ENCODE results near the gene RASAL3.
A peak's percentile ranks its signal among the peaks of the same experiment; 100 is the strongest.
"Not testable (repeated sequence)": the region's sequence is repeated elsewhere in the genome, so short reads cannot be mapped to it uniquely, and the experiment has no call there.

RASAL3 gene

GRCh38 chr19:15464394-15465385, at the start of gene RASAL3:
Gene RASAL3, minus strand, starts transcription at chr19:15464544. Its CDS starts 186 bp downstream, at chr19:15464358.
- peak; percentile 57 for DNase-seq

DNA sequence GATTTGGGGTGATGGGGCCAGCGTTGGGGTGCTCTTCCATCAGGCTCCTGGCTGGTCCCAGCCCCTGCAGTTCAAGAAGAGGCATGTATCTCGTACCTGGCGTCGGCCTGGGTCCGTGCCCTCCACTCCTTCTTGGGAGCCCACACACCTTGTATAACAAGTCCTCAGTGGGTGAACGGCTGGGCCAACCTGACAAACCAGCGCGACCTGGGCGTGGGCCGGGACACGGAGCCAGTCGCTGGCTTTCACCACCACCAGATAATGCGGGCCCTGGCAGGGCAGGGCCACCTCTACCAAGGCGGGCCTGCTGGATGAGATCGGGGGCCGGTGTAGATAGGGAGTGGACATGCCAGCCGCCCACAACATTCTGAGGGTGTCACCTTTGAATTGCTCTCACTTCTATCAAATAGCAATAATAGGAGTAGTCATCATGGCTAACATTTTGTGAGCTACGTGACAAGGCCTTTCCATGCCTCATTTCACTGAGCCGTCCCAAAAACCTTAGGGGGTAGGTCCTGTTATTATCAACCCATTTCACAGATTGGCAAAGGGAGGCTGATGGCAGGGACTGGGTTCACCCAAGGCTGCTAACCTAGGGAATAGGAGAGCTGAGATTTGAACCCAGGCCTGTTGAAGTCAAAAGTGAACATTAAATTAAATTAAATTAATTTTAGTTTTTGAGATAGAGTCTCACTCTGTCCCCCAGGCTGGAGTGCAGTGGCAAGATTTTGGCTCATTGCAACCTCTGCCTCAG, 47.5 kb upstream of the RASAL3 start:
- no peak for DNase-seq

DNA sequence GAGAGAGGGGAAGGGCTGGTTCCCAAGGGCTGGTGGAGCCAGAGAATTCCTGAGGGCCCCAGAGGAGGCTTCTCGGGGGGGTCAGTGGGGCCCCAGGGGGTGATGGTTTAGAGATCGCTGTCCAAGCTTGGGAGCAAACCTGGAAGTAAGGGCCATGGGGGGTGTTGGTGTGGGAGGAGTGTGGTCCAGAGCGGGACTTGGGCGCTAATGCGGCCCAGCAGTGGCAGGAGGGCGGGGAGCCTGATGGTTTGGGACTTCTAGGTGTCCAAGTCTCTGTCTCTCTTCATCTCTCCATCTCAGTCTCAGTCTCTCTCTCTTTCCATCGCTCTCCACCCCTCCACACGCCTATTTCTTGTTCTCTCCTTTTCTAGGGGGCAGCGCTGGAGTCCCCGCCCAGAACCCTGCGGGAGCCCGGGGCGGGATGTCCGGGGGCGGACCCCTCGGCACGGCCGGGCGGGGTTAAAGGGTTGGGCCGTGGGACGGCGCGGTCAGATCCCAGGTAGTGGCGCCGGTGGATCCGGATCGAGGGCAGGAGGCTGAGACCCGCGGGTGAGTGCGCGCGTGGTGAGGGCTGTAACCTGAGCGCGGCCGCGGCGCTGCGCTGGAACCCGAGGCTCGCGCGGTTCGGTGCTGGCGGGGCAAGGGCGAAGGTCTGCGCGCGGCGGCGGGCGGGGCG, 43.8 kb upstream of the RASAL3 start, which contains the start of gene CYP4F22:
CYP4F22 (plus strand) TSS at position 491 of the 676 bp plus-strand sequence. CDS start 16,812 bp downstream, outside the sequence.
- no peak for DNase-seq

- DNase-seq = no peak
Measured at GRCh38 chr19:15507068-15508034, 43.0 kb upstream of the RASAL3 start.

- DNase-seq = no peak
Measured at GRCh38 chr19:15506074-15506571, 41.8 kb upstream of the RASAL3 start.

GRCh38 chr19:15502264-15502663, 37.9 kb upstream of the RASAL3 start:
- no peak for DNase-seq

DNA sequence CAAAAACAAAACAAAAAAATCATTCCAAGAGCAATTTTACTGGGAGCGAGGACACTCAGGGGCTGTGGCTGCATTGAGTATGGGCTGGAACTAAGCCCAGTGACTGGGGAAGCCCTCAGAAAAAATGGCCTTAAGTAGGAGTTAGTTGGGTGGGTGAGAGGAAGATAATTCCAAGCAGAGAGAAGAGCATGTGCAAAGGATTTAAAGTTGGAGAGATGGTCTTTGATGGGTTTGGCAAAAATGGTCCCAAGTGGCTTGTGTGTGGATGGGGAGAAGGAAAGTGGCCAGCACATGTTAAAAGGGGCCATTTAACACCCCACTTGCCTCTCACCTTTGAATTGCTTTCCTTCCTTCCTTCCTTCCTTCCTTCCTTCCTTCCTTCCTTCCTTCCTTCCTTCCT, 37.3 kb upstream of the RASAL3 start:
- no peak for DNase-seq

DNA sequence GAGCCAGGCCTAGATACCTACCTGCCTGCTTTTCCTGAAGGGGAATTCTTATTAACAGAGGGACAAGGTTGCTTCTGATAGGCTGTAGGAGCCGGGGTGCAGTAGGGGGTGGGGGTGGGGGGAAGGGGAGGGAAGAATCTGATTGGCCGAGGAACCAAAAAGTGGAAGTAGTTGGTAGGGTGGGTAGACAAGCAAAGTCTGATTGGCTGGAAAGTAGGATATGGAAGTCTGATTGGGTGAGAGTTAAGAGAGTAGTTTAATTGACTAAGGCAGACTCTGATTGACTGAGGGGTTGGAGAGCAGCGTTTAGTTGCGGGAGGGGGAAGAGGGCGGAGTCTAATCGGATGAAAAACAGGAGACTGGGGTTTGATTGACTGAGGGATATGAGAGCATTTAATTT, 34.6 kb upstream of the RASAL3 start:
- DNase-seq = no peak

DNA sequence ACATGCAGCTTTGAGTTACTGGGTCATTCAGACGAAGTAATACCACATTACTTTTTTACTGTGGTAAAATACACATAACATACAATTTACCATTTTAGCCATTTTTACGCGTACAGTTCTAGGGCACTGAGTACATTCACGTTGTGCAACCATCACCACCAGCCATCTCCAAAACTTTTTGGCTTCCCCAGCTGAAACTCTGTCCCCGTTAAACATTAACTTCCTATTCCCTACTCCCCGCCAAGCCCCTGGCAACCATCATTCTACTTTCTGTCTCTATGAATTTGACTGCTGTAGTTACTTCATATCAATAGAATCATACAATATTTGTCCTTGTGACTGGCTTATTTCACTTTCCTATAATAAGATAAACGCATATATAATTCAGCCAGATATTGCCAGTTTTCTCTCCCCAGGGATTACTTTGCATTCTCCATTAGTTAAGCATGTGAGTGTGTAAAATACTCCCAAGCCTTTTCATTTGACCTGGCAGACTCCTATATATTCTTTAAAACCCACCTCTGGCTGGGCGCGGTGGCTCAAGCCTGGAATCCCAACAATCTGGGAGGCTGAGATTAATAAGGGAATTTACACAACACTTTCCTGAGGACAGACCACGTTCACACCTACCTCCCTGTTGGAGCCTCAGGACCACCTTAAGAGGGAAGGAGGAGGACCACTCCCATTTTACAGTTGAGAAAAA, 34.0 kb upstream of the RASAL3 start:
- DNase-seq = no peak

GRCh38 chr19:15495151-15495550, 30.8 kb upstream of the RASAL3 start:
- no peak for DNase-seq

DNA sequence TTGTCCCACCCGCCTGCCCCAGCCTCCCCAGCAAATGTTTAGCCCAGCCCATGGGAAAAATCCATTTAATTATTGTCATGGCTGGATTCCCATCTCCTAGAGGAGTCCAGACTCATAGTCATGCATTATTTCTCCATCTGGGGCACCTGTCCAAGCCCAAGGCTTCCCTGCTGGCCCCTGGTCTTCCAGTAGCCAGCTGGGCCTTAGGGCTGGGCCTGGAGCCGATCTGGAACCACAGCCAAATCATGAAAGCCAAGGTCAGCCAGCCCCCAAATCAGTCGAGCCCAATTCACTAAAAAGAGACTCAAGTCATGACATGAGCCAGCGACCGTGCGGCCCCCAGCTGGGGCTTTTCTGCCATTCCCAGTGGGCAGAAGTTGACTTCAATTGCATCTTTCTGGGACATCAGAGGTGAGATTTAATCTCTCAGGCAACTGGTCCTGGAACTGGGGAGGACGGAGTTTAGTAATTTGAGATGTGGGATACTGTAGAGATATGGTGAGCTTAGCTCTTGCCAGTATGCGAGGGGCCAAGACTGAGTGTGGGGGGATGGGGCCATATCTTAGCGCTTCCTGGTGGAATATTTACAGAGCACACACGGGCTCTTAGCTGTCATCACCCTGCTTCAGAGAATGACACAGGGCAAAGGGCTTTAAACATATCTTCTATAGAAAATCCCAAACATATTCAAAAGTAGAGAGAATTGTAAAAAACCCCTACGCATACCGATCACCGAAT, 24.3 kb upstream of the RASAL3 start:
- no peak for DNase-seq

DNA sequence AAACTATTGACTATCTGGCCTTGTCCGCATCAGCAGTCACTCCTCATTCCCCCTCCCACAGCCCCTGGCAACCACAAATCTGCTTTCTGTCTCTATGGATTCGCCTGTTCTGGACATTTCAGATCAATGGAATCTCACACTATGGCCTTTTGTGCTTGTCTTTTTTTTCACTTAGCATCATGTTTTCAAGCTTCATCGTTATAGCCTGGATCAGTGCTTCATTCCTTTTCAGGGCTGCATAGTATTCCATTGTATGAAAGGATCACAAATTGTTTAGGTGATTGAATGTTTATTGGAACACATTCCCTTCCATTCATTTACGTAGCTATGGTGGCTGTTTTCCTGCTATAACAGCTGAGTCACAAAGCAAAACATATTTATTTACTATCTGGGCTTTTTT, 22.7 kb upstream of the RASAL3 start:
- no peak for DNase-seq

DNA sequence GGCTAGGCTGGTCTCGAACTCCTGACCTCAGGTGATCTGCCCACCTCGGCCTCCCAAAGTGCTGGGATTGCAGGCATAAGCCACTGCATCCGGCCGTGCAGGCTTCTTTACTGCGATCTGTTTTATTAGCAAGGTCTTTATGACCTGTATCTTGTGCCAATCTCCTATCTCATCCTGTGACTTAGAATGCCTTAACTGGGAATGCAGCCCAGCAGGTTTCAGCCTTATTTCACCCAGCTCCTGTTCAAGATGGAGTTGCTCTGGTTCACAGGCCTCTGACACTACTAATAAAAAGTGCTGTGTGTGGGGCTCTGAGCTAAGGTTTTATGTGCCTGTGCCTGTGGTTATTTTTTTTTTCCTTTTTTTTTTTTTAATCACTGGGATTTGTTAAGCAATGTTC, 21.4 kb upstream of the RASAL3 start:
- not testable (repeated sequence) for DNase-seq

GRCh38 chr19:15480996-15481395, 16.7 kb upstream of the RASAL3 start:
- not testable (repeated sequence) for DNase-seq

GRCh38 chr19:15479391-15480345, 15.3 kb upstream of the RASAL3 start, which contains the start of gene PGLYRP2:
Gene PGLYRP2, minus strand, starts transcription at chr19:15479501. Its CDS starts 130 bp downstream, at chr19:15479371.
- no peak for DNase-seq

- DNase-seq = no peak
Measured at GRCh38 chr19:15476325-15476724, 12.0 kb upstream of the RASAL3 start.

DNA sequence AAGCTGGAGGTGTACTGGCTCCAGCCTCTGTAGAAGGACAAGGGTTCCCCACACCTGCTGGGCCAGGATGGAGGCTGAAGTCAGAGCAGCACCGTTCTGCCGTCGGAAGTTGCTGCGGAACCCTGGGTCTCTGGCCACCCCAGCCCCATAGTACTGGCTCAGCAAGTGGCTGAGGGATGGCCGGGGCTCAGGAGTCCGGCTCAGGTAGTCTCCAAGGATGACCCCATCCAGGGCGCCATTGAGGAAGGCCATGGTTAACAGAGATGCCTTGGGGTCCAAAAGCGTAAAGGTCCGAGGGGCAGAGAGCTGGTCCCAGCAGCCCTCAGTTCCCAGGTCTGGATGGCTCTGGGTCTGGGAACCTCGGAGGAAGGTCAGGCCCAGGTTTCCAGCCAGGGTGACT, 11.3 kb upstream of the RASAL3 start:
- DNase-seq = no peak

DNA sequence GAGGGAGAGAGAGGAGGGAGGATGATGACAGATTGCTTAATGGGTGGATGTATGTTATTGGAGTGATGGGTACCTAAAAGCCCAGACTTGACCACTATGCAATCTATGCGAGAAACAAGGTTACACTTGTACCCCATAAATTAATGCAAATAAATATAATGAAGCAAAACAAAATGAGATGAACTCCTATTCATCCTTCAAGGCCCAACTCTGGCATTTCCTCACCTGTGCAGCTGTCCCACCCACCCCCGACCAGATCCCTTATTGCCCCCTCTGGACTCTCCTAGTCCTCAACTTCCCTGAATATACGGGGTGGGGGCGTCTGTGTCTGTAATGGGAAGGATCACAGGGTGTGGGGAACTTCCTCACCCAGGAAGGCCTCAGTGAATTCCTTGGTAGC, 10.8 kb upstream of the RASAL3 start:
- no peak for DNase-seq

- DNase-seq = not testable (repeated sequence)
Measured at GRCh38 chr19:15473821-15474220, 9.5 kb upstream of the RASAL3 start.
